MM.1S (cell line): ENCODE measurements around the gene COBL.

Source experiments
- DNase-seq: peaks from one replicate; pipeline ENCODE4 v3.0.0-alpha.2; 2015
- H2AFZ ChIP-seq: fragments of 300-600 bp; sonication (generic); 2 replicates; pipeline ENCODE4 v1.6.0; 2016; ENCODE audit warnings: antibody characterized with exemption, low read length
- H3F3A ChIP-seq: fragments of 300-600 bp; sonication (generic); 2 replicates; pipeline ENCODE4 v1.6.1; 2016; ENCODE audit warnings: mild to moderate bottlenecking, antibody characterized with exemption, low read length, moderate library complexity, mixed read lengths; ENCODE audit not compliant: insufficient read depth
- H3K27ac ChIP-seq: fragments of 300-600 bp; sonication (generic); 2 replicates; pipeline ENCODE4 v1.5.1; 2016; ENCODE audit warnings: mild to moderate bottlenecking, low read length
- H3K27me3 ChIP-seq: fragments of 300-600 bp; sonication (generic); replicated peaks from 2 replicates; pipeline ENCODE4 v1.6.0; 2016; ENCODE audit warnings: low read length; ENCODE audit not compliant: insufficient read depth
- H3K36me3 ChIP-seq: fragments of 300-600 bp; sonication (generic); replicated peaks from 2 replicates; pipeline ENCODE4 v1.6.1; 2016; ENCODE audit warnings: mild to moderate bottlenecking, low read length, mixed read lengths; ENCODE audit not compliant: insufficient read depth
- H3K4me1 ChIP-seq: fragments of 300-600 bp; sonication (generic); 2 replicates; pipeline ENCODE4 v1.6.1; 2016; ENCODE audit warnings: low read length, mixed read lengths
- H3K4me2 ChIP-seq: fragments of 300-600 bp; sonication (generic); 2 replicates; pipeline ENCODE4 v1.6.0; 2016; ENCODE audit warnings: low read depth, low read length
- H3K4me3 ChIP-seq: fragments of 300-600 bp; sonication (generic); 2 replicates; pipeline ENCODE4 v1.5.1; 2016; ENCODE audit warnings: low read length, mixed read lengths
- H3K79me2 ChIP-seq: fragments of 300-600 bp; sonication (generic); 2 replicates; pipeline ENCODE4 v1.6.1; 2016; ENCODE audit warnings: mixed run types, low read length, mixed read lengths
- H3K9ac ChIP-seq: fragments of 300-600 bp; sonication (generic); 2 replicates; pipeline ENCODE4 v1.6.1; 2016; ENCODE audit warnings: low read length, mixed read lengths
- H3K9me2 ChIP-seq: fragments of 300-600 bp; sonication (generic); replicated peaks from 2 replicates; pipeline ENCODE4 v1.6.1; 2016; ENCODE audit warnings: mild to moderate bottlenecking, low read length, mixed read lengths; ENCODE audit not compliant: insufficient read depth
- H3K9me3 ChIP-seq: fragments of 300-600 bp; sonication (generic); replicated peaks from 2 replicates; pipeline ENCODE4 v1.6.1; 2016; ENCODE audit warnings: mild to moderate bottlenecking, low read length, mixed read lengths; ENCODE audit not compliant: insufficient read depth
- H4K20me1 ChIP-seq: fragments of 300-600 bp; sonication (generic); 2 replicates; pipeline ENCODE4 v1.6.1; 2016; ENCODE audit warnings: mild to moderate bottlenecking, low read length, moderate library complexity, mixed read lengths; ENCODE audit not compliant: insufficient read depth
- CTCF ChIP-seq: fragments of 300-600 bp; sonication (generic); IDR thresholded peaks from 2 replicates; pipeline ENCODE4 v1.5.1; 2016; ENCODE audit warnings: antibody characterized with exemption, low read length, mixed read lengths
- EZH2 ChIP-seq: fragments of 300-600 bp; sonication (generic); optimal IDR thresholded peaks from 2 replicates; pipeline ENCODE3; 2017; ENCODE audit warnings: low read depth, mild to moderate bottlenecking, antibody characterized with exemption, low read length, mixed read lengths
- EZH2phosphoT487 ChIP-seq: fragments of 300-600 bp; sonication (generic); IDR thresholded peaks from 2 replicates; pipeline ENCODE4 v1.6.1; 2018; ENCODE audit warnings: antibody characterized with exemption, low read length

Gene COBL

GRCh38 chr7:51250512-51250911, 66.1 kb downstream of the COBL start:
- DNase-seq = no peak
- Histone ChIP-seq H3K9me2 (no peaks in the 10 kb centered on the region), H3K9ac (no peak overlapping the region), H3K4me2 (no peak overlapping the region), H3K79me2 (no peaks in the 10 kb centered on the region), H4K20me1 (no peaks in the 10 kb centered on the region), H3K4me3 (no peak overlapping the region), H3F3A (no peaks in the 10 kb centered on the region), H3K27me3 (no peaks in the 10 kb centered on the region), H3K9me3 (no peaks in the 10 kb centered on the region), H3K4me1 (no peaks in the 10 kb centered on the region), H3K36me3 (no peaks in the 10 kb centered on the region), H3K27ac (no peak overlapping the region), H2AFZ (no peak overlapping the region)
- TF ChIP-seq EZH2 = no peak
- TF ChIP-seq CTCF = no peak
- TF ChIP-seq EZH2phosphoT487 = no peak

- Histone ChIP-seq H3K9ac (no peak overlapping the region), H3K4me1 (no peaks in the 10 kb centered on the region), H3K36me3 (no peaks in the 10 kb centered on the region), H3K4me3 (no peak overlapping the region), H3K4me2 (no peak overlapping the region), H3K9me3 (no peaks in the 10 kb centered on the region), H3K27me3 (no peaks in the 10 kb centered on the region), H4K20me1 (no peaks in the 10 kb centered on the region), H3K9me2 (no peaks in the 10 kb centered on the region), H3F3A (no peaks in the 10 kb centered on the region), H2AFZ (no peak overlapping the region), H3K27ac (no peak overlapping the region), H3K79me2 (no peaks in the 10 kb centered on the region)
- DNase-seq = no peak
- no peak for TF ChIP-seq EZH2
- TF ChIP-seq EZH2phosphoT487 = no peak
- no peak for TF ChIP-seq CTCF
Measured at GRCh38 chr7:51249991-51250390, 66.6 kb downstream of the COBL start.

- no peak for TF ChIP-seq EZH2
- TF ChIP-seq EZH2phosphoT487 = no peak
- TF ChIP-seq CTCF = no peak
- Histone ChIP-seq H2AFZ (no peak overlapping the region), H3K36me3 (no peaks in the 10 kb centered on the region), H3K4me3 (no peak overlapping the region), H3K9ac (no peak overlapping the region), H3K4me1 (no peaks in the 10 kb centered on the region), H3K4me2 (no peak overlapping the region), H3K79me2 (no peaks in the 10 kb centered on the region), H4K20me1 (no peaks in the 10 kb centered on the region), H3K27me3 (no peaks in the 10 kb centered on the region), H3K9me3 (no peaks in the 10 kb centered on the region), H3F3A (no peaks in the 10 kb centered on the region), H3K27ac (no peak overlapping the region), H3K9me2 (no peaks in the 10 kb centered on the region)
- DNase-seq = no peak
Measured at GRCh38 chr7:51249187-51249945, 67.2 kb downstream of the COBL start.
